Measurements from ENCODE around the gene ZNF280D.

DNA sequence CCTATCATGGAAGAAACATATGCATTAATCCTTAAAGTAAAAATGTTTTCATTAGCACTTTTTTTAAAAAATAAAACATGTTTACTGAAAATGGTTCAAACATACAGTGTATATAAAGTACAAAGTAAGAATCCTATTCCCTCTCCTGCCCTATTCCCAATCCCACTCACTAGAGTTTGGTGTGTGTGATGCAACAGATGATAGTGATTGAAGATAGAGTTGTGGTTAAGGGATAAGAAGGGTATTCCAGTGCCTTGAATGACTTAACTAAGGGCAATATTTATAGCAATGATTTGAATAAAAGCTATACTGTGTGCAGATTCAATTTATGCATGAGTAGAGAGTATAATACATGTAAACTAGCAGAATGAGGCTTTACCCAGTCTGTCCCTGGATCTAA lies 18.1 kb downstream of the ZNF280D start:
- TF ChIP-seq CTCF (conservative IDR thresholded peaks at IDR 0.05 in 1 of 2, IDR thresholded peaks at IDR 0.05 in 1 of 2; ENCODE audit: extremely low read depth in 1 of 2, insufficient read depth in 1 of 2, low read depth in 1 of 2, low read length in 2 of 2), result no peak
- no peak for TF ChIP-seq EZH2 (IDR thresholded peaks at IDR 0.05; ENCODE audit: borderline replicate concordance, low read length)

Measured in mammary epithelial cell (primary cell).